GM12875 (cell line): Measurements from ENCODE around the gene KRTAP4-3.
"Not testable (repeated sequence)": the region's sequence is repeated elsewhere in the genome, so short reads cannot be mapped to it uniquely, and the experiment has no call there.

Source experiments
- H3K4me3 ChIP-seq: one replicate; pipeline ENCODE4 v1.5.1; 2011; ENCODE audit warnings: low read depth, low read length, control low read depth
- TF ChIP-seq, protein P1 (sequence below): IDR thresholded peaks from 2 replicates; pipeline ENCODE4 v1.5.1; 2011; ENCODE audit warnings: low read depth, mild to moderate bottlenecking, control low read depth, inconsistent platforms, low read length, moderate library complexity, borderline replicate concordance; ENCODE audit not compliant: insufficient read depth

KRTAP4-3 gene

GRCh38 chr17:41150026-41150425, 18.0 kb downstream of the KRTAP4-3 start:
- H3K4me3 ChIP-seq = no peak overlapping the region
- TF ChIP-seq, protein P1, sequence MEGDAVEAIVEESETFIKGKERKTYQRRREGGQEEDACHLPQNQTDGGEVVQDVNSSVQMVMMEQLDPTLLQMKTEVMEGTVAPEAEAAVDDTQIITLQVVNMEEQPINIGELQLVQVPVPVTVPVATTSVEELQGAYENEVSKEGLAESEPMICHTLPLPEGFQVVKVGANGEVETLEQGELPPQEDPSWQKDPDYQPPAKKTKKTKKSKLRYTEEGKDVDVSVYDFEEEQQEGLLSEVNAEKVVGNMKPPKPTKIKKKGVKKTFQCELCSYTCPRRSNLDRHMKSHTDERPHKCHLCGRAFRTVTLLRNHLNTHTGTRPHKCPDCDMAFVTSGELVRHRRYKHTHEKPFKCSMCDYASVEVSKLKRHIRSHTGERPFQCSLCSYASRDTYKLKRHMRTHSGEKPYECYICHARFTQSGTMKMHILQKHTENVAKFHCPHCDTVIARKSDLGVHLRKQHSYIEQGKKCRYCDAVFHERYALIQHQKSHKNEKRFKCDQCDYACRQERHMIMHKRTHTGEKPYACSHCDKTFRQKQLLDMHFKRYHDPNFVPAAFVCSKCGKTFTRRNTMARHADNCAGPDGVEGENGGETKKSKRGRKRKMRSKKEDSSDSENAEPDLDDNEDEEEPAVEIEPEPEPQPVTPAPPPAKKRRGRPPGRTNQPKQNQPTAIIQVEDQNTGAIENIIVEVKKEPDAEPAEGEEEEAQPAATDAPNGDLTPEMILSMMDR = no peak

GRCh38 chr17:41149652-41149985, 18.4 kb downstream of the KRTAP4-3 start, which contains the start of gene KRTAP4-5:
TSS of gene KRTAP4-5 (minus strand) at chr17:41149825. CDS start at chr17:41149767, 58 bp downstream.
- no peak within 1 kb of the TSS for H3K4me3 ChIP-seq
- TF ChIP-seq, protein P1 = no peak

DNA sequence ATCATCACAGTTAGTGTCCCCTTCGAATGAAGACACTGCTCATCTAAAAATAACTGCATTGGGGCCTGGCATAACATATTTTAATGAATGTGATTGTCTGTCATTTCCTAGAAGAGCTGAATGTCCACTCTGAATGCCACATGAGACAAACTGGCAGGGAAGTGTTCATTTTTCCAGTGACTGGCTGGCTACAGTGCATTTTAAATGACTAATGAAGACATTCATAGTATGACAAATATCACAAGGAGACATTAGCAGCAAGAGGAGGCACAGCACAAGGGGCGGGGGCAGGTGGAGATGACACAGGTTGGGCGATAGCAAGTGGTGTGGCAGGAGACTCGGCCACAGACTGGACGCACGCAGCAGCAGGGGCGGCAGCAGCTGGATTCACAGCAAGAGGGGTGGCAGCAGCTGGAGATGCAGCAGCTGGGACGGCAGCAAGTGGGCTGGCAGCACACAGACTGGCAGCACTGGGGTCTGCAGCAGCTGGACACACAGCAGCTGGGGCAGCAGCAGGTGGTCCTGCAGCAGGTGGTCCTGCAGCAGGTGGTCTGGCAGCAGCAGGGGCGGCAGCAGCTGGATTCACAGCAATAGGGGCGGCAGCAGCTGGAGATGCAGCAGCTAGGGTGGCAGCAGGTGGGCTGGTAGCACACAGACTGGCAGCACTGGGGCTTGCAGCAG, 18.9 kb downstream of the KRTAP4-3 start:
- H3K4me3 ChIP-seq = not testable (repeated sequence)

- TF ChIP-seq, protein P1 = no peak
- H3K4me3 ChIP-seq = no peak overlapping the region
These were observed 20.4 kb downstream of the KRTAP4-3 start for GRCh38 chr17:41147531-41148204.

GRCh38 chr17:41145261-41145660, 22.8 kb downstream of the KRTAP4-3 start:
- H3K4me3 ChIP-seq = no peak overlapping the region
- TF ChIP-seq, protein P1 = no peak

DNA sequence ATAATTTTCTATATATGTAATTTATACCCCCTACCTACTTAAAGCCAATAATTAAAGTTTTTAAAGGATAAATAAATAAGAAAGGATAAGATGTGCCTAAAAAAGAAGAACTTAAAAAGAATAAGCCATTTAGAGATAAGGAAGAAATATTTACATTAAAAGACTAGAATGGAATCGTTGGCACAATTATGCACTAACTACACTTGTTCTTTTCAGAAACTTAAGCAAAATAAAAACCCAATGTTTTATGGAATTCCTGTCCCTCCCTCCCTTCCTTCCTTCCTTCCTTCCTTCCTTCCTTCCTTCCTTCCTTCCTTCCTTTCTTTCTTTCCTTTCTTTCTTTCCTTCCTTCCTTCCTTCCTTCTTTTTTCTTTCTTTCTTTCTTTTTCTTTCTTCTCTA, 23.2 kb downstream of the KRTAP4-3 start:
- H3K4me3 ChIP-seq = no peak overlapping the region
- TF ChIP-seq, protein P1 = no peak

GRCh38 chr17:41141361-41141760, 26.7 kb downstream of the KRTAP4-3 start:
- TF ChIP-seq, protein P1 = no peak
- H3K4me3 ChIP-seq = no peak overlapping the region
